ENCODE results near the gene CNGA2. TPM values are rescaled to one million over a fixed set of nuclear protein-coding genes. Genes with fewer than 3 reads are reported as not detected.

Gene CNGA2
- total RNA-seq, 3 donors from 2014 or later = not detected

- no peaks in the 10 kb centered on the region for H3K9me3 ChIP-seq
- ATAC-seq = no peak
- DNase-seq = no peak
- H3K4me1 ChIP-seq (ENCODE audit: low read depth) = no peaks in the 10 kb centered on the region
- no peaks in the 10 kb centered on the region for H3K36me3 ChIP-seq (ENCODE audit: low read depth)
- no peak overlapping the region for H3K4me3 ChIP-seq
- intact Hi-C loops (cut with DNase I, micrococcal nuclease) = no loop called here
- TF ChIP-seq CTCF (IDR thresholded peaks at IDR 0.05) = no peak
Measured at GRCh38 chrX:151703487-151703886, 31.1 kb upstream of the CNGA2 start.

GRCh38 chrX:151704041-151704663, 30.4 kb upstream of the CNGA2 start:
- intact Hi-C loops (cut with DNase I, micrococcal nuclease) = no loop called here
- Histone ChIP-seq H3K9me3 (no peaks in the 10 kb centered on the region), H3K4me3 (no peak overlapping the region), H3K4me1 (ENCODE audit: low read depth) (no peaks in the 10 kb centered on the region), H3K36me3 (ENCODE audit: low read depth) (no peaks in the 10 kb centered on the region)
- no peak for ATAC-seq
- TF ChIP-seq CTCF (IDR thresholded peaks at IDR 0.05) = no peak
- no peak for DNase-seq

- Histone ChIP-seq H3K9me3 (no peaks in the 10 kb centered on the region), H3K4me3 (no peak overlapping the region), H3K36me3 (ENCODE audit: low read depth) (no peaks in the 10 kb centered on the region), H3K4me1 (ENCODE audit: low read depth) (no peaks in the 10 kb centered on the region)
- ATAC-seq (no peak), DNase-seq (no peak)
- no peak for TF ChIP-seq CTCF (IDR thresholded peaks at IDR 0.05)
- intact Hi-C loops (cut with DNase I, micrococcal nuclease) = no loop called here
Measured at GRCh38 chrX:151708821-151709220, 25.7 kb upstream of the CNGA2 start.

GRCh38 chrX:151710457-151710856, 24.1 kb upstream of the CNGA2 start:
- ATAC-seq (no peak), DNase-seq (no peak)
- no peaks in the 10 kb centered on the region for H3K36me3 ChIP-seq (ENCODE audit: low read depth)
- no peaks in the 10 kb centered on the region for H3K9me3 ChIP-seq
- no peak overlapping the region for H3K4me3 ChIP-seq
- no peaks in the 10 kb centered on the region for H3K4me1 ChIP-seq (ENCODE audit: low read depth)
- TF ChIP-seq CTCF (IDR thresholded peaks at IDR 0.05) = no peak
- intact Hi-C loops (cut with DNase I, micrococcal nuclease) = no loop called here

GRCh38 chrX:151711154-151711553, 23.4 kb upstream of the CNGA2 start:
- intact Hi-C loops (cut with DNase I, micrococcal nuclease) = no loop called here
- no peaks in the 10 kb centered on the region for H3K9me3 ChIP-seq
- no peak overlapping the region for H3K4me3 ChIP-seq
- H3K4me1 ChIP-seq (ENCODE audit: low read depth) = no peaks in the 10 kb centered on the region
- no peak for TF ChIP-seq CTCF (IDR thresholded peaks at IDR 0.05)
- H3K36me3 ChIP-seq (ENCODE audit: low read depth) = no peaks in the 10 kb centered on the region
- peak; percentile 9 for ATAC-seq
- no peak for DNase-seq

- ATAC-seq = peak; percentile 57
- no peaks in the 10 kb centered on the region for H3K4me1 ChIP-seq (ENCODE audit: low read depth)
- H3K36me3 ChIP-seq (ENCODE audit: low read depth) = no peaks in the 10 kb centered on the region
- no peak for TF ChIP-seq CTCF (IDR thresholded peaks at IDR 0.05)
- H3K4me3 ChIP-seq = no peak overlapping the region
- intact Hi-C loops (cut with DNase I, micrococcal nuclease) = no loop called here
- no peak for DNase-seq
- no peaks in the 10 kb centered on the region for H3K9me3 ChIP-seq
Measured at GRCh38 chrX:151711787-151712186, 22.8 kb upstream of the CNGA2 start.
